22Rv1 (cell line): ENCODE results near the gene CSRP3.

Experiments used
- H3K27ac ChIP-seq: fragments of 450-650 bp; 2 replicates; pipeline ENCODE4 v1.5.1; 2017
- CTCF ChIP-seq: fragments of 450-650 bp; IDR thresholded peaks from 2 replicates; pipeline ENCODE4 v1.5.1; 2017; ENCODE audit warnings: mild to moderate bottlenecking
- ZFX ChIP-seq: fragments of 450-650 bp; IDR thresholded peaks from 2 replicates; pipeline ENCODE4 v1.6.1; 2017; ENCODE audit warnings: antibody characterized with exemption, borderline replicate concordance

CSRP3 gene

GRCh38 chr11:19243143-19243542 is 41.4 kb upstream of the CSRP3 start:
- TF ChIP-seq ZFX, result no peak
- TF ChIP-seq CTCF, result no peak
- no peak overlapping the region for H3K27ac ChIP-seq

DNA sequence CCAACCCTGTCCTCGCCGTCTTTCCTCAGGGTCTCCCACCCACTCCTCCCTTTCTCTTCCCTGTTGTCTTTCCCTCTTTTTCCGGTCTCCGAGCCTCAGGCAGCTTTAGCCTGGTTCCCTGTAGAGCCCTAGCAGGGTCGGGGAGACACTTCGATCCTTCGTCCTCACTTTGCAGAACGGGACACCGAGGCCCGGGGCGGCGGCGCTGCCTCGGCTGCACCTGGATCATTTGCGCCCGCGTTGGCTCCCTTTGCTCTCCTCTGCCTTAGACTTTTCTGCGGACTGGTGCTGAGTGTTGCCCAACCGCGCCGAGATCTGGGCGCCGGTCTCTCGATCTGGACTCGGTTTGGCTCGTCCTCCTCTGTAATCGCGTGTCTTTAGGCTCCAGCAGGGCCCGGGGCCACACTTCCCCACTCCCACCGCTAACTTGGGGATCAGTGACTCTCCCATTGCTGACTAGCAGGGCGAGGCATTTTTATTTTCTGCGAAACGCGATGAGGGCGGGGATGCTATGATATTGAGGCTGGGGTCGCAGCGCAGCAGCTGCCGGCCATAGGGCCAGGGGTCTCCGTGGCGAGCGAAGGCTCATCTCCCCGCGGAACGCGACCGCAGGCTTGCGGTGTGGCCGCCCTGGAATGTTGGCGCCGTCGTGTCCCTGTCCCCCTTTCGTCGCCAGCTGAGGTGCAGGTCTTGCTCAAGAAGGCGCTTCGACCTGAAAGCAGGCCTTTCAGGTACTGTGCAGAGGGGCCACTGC is 40.6 kb upstream of the CSRP3 start:
- H3K27ac ChIP-seq, result peak overlapping the region; percentile 82; the same call in 1 of the 2 replicates

GRCh38 chr11:19241260-19242178 is 39.7 kb upstream of the CSRP3 start:
- peak overlapping the region; percentile 82 for H3K27ac ChIP-seq

More for the DNA sequence above, 40.6 kb upstream of the CSRP3 start:
- TF ChIP-seq CTCF, result no peak

GRCh38 chr11:19240420-19241259 is 38.9 kb upstream of the CSRP3 start, which contains the start of gene E2F8:
Gene E2F8 (minus strand): TSS chr11:19240945. CDS start chr11:19240121, 824 bp downstream.
- TF ChIP-seq CTCF (no peak), ZFX (no peak)
- H3K27ac ChIP-seq, result peak within 1 kb of the TSS; percentile 82

More at GRCh38 chr11:19241260-19242178, 39.7 kb upstream of the CSRP3 start:
- TF ChIP-seq CTCF (no peak), ZFX (no peak)

- TF ChIP-seq ZFX (no peak), CTCF (no peak)
- H3K27ac ChIP-seq, result no peak overlapping the region
These were observed 37.3 kb upstream of the CSRP3 start for GRCh38 chr11:19239039-19239438.

GRCh38 chr11:19237813-19238212 is 36.0 kb upstream of the CSRP3 start:
- no peak overlapping the region for H3K27ac ChIP-seq
- TF ChIP-seq ZFX, result no peak
- TF ChIP-seq CTCF, result no peak
